HEK293 (cell line): ENCODE data around the gene LRRC7.

ENCODE experiments used
- CTCF ChIA-PET: fragments of 350-600 bp; formaldehyde crosslinking; extraction: SDS; loops from one replicate; lab custom pipeline; 2021; ENCODE audit warnings: antibody characterized with exemption; lab: Yijun Ruan, JAX
- POLR2A ChIA-PET: fragments of 300-600 bp; formaldehyde crosslinking; extraction: SDS; loops from one replicate; lab custom pipeline; 2020; ENCODE audit warnings: antibody characterized with exemption, inconsistent platforms; lab: Yijun Ruan, JAX
- H3K27ac ChIP-seq: fragments of 200-500 bp; sonication (Bioruptor generic); 2 replicates; pipeline ENCODE4 v1.5.1; 2014; ENCODE audit warnings: low read depth, low read length, control low read depth, inconsistent platforms; ENCODE audit errors: extremely low read depth
- H3K36me3 ChIP-seq, 2 experiments: fragments of 200-500 bp in 1 of 2; sonication (Bioruptor generic) in 1 of 2; 1 replicate in 1 of 2; 2 replicates in 1 of 2; pipeline ENCODE4 v1.5.1; 2014 to 2017; ENCODE audit warnings: inconsistent platforms in 2 of 2, low read length in 2 of 2; ENCODE audit not compliant: control insufficient read depth in 2 of 2, insufficient read depth in 1 of 2
- H3K4me1 ChIP-seq: fragments of 200-500 bp; sonication (Bioruptor generic); 2 replicates; pipeline ENCODE4 v1.5.1; 2014; ENCODE audit warnings: mild to moderate bottlenecking, low read length, inconsistent platforms; ENCODE audit not compliant: control insufficient read depth, insufficient read depth
- H3K4me3 ChIP-seq: 2 replicates; pipeline ENCODE4 v1.5.1; 2011; ENCODE audit warnings: low read depth, mild to moderate bottlenecking, control low read depth, low read length, moderate library complexity
- H3K9me3 ChIP-seq: fragments of 200-500 bp; sonication (Bioruptor generic); 2 replicates; pipeline ENCODE4 v1.5.1; 2014; ENCODE audit warnings: low read depth, low read length, inconsistent platforms; ENCODE audit not compliant: control insufficient read depth, insufficient read depth
- AEBP2 ChIP-seq: fragments of 450-650 bp; formaldehyde crosslinking; IDR thresholded peaks from 2 replicates; pipeline ENCODE4 v1.5.1; 2016; ENCODE audit warnings: missing biosample characterization, missing genetic modification characterization, borderline replicate concordance
- GLIS2 ChIP-seq: fragments of 450-650 bp; formaldehyde crosslinking; IDR thresholded peaks from 2 replicates; pipeline ENCODE4 v1.5.1; 2016; ENCODE audit warnings: missing biosample characterization, missing genetic modification characterization
- HOXA7 ChIP-seq: sonication (generic); formaldehyde crosslinking; IDR thresholded peaks from 2 replicates; pipeline ENCODE4 v1.8.1; 2022; ENCODE audit warnings: missing genetic modification reagents, borderline replicate concordance
- KLF16 ChIP-seq: fragments of 450-650 bp; formaldehyde crosslinking; IDR thresholded peaks from 2 replicates; pipeline ENCODE4 v1.5.1; 2017; ENCODE audit warnings: missing biosample characterization, missing genetic modification characterization
- YY2 ChIP-seq: fragments of 450-650 bp; formaldehyde crosslinking; IDR thresholded peaks from 2 replicates; pipeline ENCODE4 v1.5.1; 2016; ENCODE audit warnings: missing biosample characterization, missing genetic modification characterization
- ZFHX2 ChIP-seq: fragments of 450-650 bp; formaldehyde crosslinking; conservative IDR thresholded peaks from 2 replicates; pipeline ENCODE4 v1.5.1; 2016; ENCODE audit warnings: missing biosample characterization, missing genetic modification characterization
- ZNF169 ChIP-seq: fragments of 450-650 bp; formaldehyde crosslinking; IDR thresholded peaks from 2 replicates; pipeline ENCODE4 v1.5.1; 2016; ENCODE audit warnings: missing biosample characterization, missing genetic modification characterization
- ZNF24 ChIP-seq: fragments of 450-650 bp; formaldehyde crosslinking; IDR thresholded peaks from 2 replicates; pipeline ENCODE4 v1.5.1; 2016; ENCODE audit warnings: missing biosample characterization, missing genetic modification characterization
- ZNF302 ChIP-seq: fragments of 450-650 bp; formaldehyde crosslinking; IDR thresholded peaks from 2 replicates; pipeline ENCODE4 v1.5.1; 2016; ENCODE audit warnings: missing biosample characterization, missing genetic modification characterization, low read depth
- ZNF324 ChIP-seq: fragments of 450-650 bp; formaldehyde crosslinking; IDR thresholded peaks from 2 replicates; pipeline ENCODE4 v1.5.1; 2016; ENCODE audit warnings: missing biosample characterization, missing genetic modification characterization
- ZNF394 ChIP-seq: fragments of 450-650 bp; formaldehyde crosslinking; IDR thresholded peaks from 2 replicates; pipeline ENCODE4 v1.5.1; 2016; ENCODE audit warnings: missing biosample characterization, missing genetic modification characterization, mild to moderate bottlenecking, moderate library complexity, borderline replicate concordance
- ZNF510 ChIP-seq: fragments of 450-650 bp; formaldehyde crosslinking; IDR thresholded peaks from 2 replicates; pipeline ENCODE4 v1.5.1; 2018; ENCODE audit warnings: mild to moderate bottlenecking, missing genetic modification characterization, missing biosample characterization; ENCODE audit not compliant: insufficient replicate concordance
- ZNF623 ChIP-seq: fragments of 450-650 bp; formaldehyde crosslinking; IDR thresholded peaks from 2 replicates; pipeline ENCODE4 v1.5.1; 2016; ENCODE audit warnings: missing biosample characterization, missing genetic modification characterization
- ZNF707 ChIP-seq: fragments of 450-650 bp; formaldehyde crosslinking; IDR thresholded peaks from 2 replicates; pipeline ENCODE4 v1.5.1; 2016; ENCODE audit warnings: missing biosample characterization, missing genetic modification characterization
- TF ChIP-seq, protein P1 (sequence below): fragments of 450-650 bp; formaldehyde crosslinking; IDR thresholded peaks from 2 replicates; pipeline ENCODE4 v1.5.1; 2016; ENCODE audit warnings: missing biosample characterization, missing genetic modification characterization, borderline replicate concordance
- TF ChIP-seq, protein P2 (sequence below): fragments of 450-650 bp; formaldehyde crosslinking; IDR thresholded peaks from 2 replicates; pipeline ENCODE4 v1.5.1; 2016; ENCODE audit warnings: missing biosample characterization, missing genetic modification characterization
- TF ChIP-seq, protein P3 (sequence below): fragments of 450-650 bp; formaldehyde crosslinking; optimal IDR thresholded peaks from 2 replicates; pipeline ENCODE3; 2016; ENCODE audit warnings: missing biosample characterization, mild to moderate bottlenecking, missing genetic modification characterization

The LRRC7 gene

DNA sequence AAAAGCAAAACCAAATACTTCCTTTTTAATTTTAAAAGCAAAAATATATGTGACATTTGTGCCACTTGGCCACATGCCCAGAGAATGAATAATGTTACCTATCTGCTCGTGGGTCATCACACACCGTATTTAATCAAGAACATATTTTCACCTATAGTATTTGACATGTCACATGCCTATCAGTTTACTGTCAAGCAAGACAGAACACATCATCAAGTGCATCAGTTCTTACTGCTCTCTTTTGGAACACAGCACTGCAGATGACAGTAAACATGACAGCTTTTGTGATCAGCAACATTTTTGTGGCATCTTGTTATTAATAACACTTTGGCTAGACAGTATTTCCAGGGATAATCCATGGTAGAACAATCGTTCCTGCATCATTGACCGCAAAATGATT, 134.4 kb downstream of the LRRC7 start:
- Histone ChIP-seq H3K27ac (no peak overlapping the region), H3K9me3 (no peaks in the 10 kb centered on the region), H3K4me3 (no peak overlapping the region), H3K4me1 (no peaks in the 10 kb centered on the region), H3K36me3 (no peaks in the 10 kb centered on the region)
- ChIA-PET POLR2A (no interaction called here), CTCF (no interaction called here)
- TF ChIP-seq, protein P1, sequence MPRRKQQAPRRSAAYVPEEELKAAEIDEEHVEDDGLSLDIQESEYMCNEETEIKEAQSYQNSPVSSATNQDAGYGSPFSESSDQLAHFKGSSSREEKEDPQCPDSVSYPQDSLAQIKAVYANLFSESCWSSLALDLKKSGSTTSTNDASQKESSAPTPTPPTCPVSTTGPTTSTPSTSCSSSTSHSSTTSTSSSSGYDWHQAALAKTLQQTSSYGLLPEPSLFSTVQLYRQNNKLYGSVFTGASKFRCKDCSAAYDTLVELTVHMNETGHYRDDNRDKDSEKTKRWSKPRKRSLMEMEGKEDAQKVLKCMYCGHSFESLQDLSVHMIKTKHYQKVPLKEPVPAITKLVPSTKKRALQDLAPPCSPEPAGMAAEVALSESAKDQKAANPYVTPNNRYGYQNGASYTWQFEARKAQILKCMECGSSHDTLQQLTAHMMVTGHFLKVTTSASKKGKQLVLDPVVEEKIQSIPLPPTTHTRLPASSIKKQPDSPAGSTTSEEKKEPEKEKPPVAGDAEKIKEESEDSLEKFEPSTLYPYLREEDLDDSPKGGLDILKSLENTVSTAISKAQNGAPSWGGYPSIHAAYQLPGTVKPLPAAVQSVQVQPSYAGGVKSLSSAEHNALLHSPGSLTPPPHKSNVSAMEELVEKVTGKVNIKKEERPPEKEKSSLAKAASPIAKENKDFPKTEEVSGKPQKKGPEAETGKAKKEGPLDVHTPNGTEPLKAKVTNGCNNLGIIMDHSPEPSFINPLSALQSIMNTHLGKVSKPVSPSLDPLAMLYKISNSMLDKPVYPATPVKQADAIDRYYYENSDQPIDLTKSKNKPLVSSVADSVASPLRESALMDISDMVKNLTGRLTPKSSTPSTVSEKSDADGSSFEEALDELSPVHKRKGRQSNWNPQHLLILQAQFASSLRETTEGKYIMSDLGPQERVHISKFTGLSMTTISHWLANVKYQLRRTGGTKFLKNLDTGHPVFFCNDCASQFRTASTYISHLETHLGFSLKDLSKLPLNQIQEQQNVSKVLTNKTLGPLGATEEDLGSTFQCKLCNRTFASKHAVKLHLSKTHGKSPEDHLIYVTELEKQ (tag by site-specific recombination): no peak
- TF ChIP-seq AEBP2 (tag by site-specific recombination): no peak
- TF ChIP-seq ZNF302 (tag by site-specific recombination): no peak
- TF ChIP-seq ZNF623: no peak
- no peak for TF ChIP-seq ZNF169 (tag by site-specific recombination)
- TF ChIP-seq KLF16: no peak
- TF ChIP-seq YY2 (tag by site-specific recombination): no peak
- TF ChIP-seq ZNF24 (tag by site-specific recombination): no peak

DNA sequence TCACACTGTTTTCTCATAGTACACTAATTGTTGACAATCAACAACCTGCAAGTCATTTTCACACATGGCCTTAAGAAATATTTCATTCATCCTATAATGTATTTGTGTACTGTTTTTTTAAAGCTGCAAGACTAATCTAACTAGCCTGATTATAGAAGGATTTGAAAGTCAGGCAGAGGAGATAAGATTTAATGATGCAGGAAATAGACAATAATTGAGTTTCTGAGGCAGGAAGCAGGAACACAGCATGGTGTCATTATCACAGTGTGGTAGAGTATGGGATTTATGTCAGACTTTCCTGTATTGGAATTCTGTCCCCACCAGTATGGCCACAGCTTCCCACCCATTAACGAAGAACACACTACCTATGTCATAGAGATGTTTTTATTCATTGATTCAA, 138.8 kb downstream of the LRRC7 start:
- TF ChIP-seq ZNF324 (no peak), ZFHX2 (tag by site-specific recombination) (no peak), HOXA7 (no peak), ZNF510 (tag by site-specific recombination) (no peak), ZNF394 (tag by site-specific recombination) (no peak), GLIS2 (tag by site-specific recombination) (no peak), ZNF707 (tag by site-specific recombination) (no peak)
- TF ChIP-seq, protein P2, sequence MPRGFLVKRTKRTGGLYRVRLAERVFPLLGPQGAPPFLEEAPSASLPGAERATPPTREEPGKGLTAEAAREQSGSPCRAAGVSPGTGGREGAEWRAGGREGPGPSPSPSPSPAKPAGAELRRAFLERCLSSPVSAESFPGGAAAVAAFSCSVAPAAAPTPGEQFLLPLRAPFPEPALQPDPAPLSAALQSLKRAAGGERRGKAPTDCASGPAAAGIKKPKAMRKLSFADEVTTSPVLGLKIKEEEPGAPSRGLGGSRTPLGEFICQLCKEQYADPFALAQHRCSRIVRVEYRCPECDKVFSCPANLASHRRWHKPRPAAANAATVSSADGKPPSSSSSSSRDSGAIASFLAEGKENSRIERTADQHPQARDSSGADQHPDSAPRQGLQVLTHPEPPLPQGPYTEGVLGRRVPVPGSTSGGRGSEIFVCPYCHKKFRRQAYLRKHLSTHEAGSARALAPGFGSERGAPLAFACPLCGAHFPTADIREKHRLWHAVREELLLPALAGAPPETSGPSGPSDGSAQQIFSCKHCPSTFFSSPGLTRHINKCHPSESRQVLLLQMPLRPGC (tag by site-specific recombination): no peak
- TF ChIP-seq, protein P3, sequence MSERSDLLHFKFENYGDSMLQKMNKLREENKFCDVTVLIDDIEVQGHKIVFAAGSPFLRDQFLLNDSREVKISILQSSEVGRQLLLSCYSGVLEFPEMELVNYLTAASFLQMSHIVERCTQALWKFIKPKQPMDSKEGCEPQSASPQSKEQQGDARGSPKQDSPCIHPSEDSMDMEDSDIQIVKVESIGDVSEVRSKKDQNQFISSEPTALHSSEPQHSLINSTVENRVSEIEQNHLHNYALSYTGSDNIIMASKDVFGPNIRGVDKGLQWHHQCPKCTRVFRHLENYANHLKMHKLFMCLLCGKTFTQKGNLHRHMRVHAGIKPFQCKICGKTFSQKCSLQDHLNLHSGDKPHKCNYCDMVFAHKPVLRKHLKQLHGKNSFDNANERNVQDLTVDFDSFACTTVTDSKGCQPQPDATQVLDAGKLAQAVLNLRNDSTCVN (tag by site-specific recombination): no peak
- Histone ChIP-seq H3K4me1 (no peaks in the 10 kb centered on the region), H3K9me3 (no peaks in the 10 kb centered on the region), H3K4me3 (no peak overlapping the region), H3K27ac (no peak overlapping the region), H3K36me3 (no peaks in the 10 kb centered on the region)
- ChIA-PET CTCF (no interaction called here), POLR2A (no interaction called here)
